ENCODE results near the gene TMOD2. TPM values are rescaled to one million over a fixed set of nuclear protein-coding genes. Genes with fewer than 3 reads are reported as not detected.

TMOD2 gene
- total RNA-seq, 1 experiment from 2014 or later, result 0.52 TPM

DNA sequence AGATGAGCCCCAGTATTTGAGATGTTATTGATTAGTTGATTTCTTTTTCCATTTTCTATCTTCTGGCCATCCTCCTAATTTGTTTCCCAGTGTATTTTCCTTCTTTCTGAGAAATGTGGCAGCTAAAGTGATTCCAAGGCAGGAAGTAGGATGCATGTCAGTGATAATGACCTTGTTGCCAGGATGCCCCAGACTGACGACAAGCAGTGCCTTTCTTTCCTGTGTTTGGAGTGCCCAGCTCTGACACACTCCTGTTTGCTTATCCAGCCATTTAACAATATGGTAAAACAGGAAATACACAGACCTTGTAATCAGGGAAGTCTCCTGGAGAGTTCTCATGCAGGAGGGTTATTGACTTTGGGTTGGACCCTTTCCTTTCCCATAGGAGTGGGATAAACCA lies 20.4 kb downstream of the TMOD2 start:
- Mint-ChIP-seq H3K9me3 (ENCODE audit: unreplicated experiment) (no peaks in the 10 kb centered on the region), H3K36me3 (ENCODE audit: insufficient read depth, unreplicated experiment) (no peaks in the 10 kb centered on the region), H3K4me3 (ENCODE audit: unreplicated experiment) (no peak overlapping the region), H3K4me1 (ENCODE audit: low read depth, unreplicated experiment) (no peaks in the 10 kb centered on the region), H3K27me3 (ENCODE audit: insufficient read depth, unreplicated experiment) (peaks cover 16% of the 10 kb centered on the region), H3K27ac (ENCODE audit: unreplicated experiment) (no peak overlapping the region)
- intact Hi-C loops (cut with micrococcal nuclease; ENCODE audit: unreplicated experiment), result no loop called here
- no peak for TF ChIP-seq CTCF (IDR thresholded peaks at IDR 0.05; ENCODE audit: insufficient read depth in 1 of 2, low read depth in 1 of 2, low read length in 1 of 2, severe bottlenecking in 1 of 2, unreplicated experiment in 1 of 2)
- H3K27me3 ChIP-seq (replicated peaks; ENCODE audit: control insufficient read depth, insufficient read depth, low read length), result no peaks in the 10 kb centered on the region; the same call in 1 of the 2 replicates
- no peaks in the 10 kb centered on the region for H3K36me3 ChIP-seq (ENCODE audit: control insufficient read depth, insufficient read depth, low read length)
- BruUV-seq (replicated peaks), result no TSS peak
- no peak overlapping the region for H3K4me3 ChIP-seq (ENCODE audit: low read depth, low read length)
- H3K4me1 ChIP-seq, result no peaks in the 10 kb centered on the region
- H3K9me3 ChIP-seq, result no peaks in the 10 kb centered on the region
- ChIA-PET CTCF (no interaction called here), POLR2A (no interaction called here)
- no peak for DNase-seq

- no peaks in the 10 kb centered on the region; the same call in 1 of the 2 replicates for H3K27me3 ChIP-seq (replicated peaks; ENCODE audit: control insufficient read depth, insufficient read depth, low read length)
- no peaks in the 10 kb centered on the region for H3K9me3 ChIP-seq
- H3K27me3 Mint-ChIP-seq (ENCODE audit: insufficient read depth, unreplicated experiment), result peaks cover 11% of the 10 kb centered on the region
- no peak for DNase-seq
- no peaks in the 10 kb centered on the region for H3K4me1 Mint-ChIP-seq (ENCODE audit: low read depth, unreplicated experiment)
- BruUV-seq (replicated peaks), result no TSS peak
- intact Hi-C loops (cut with micrococcal nuclease; ENCODE audit: unreplicated experiment), result no loop called here
- no peaks in the 10 kb centered on the region for H3K36me3 ChIP-seq (ENCODE audit: control insufficient read depth, insufficient read depth, low read length)
- no peak overlapping the region for H3K4me3 Mint-ChIP-seq (ENCODE audit: unreplicated experiment)
- H3K9me3 Mint-ChIP-seq (ENCODE audit: unreplicated experiment), result no peaks in the 10 kb centered on the region
- no peaks in the 10 kb centered on the region for H3K36me3 Mint-ChIP-seq (ENCODE audit: insufficient read depth, unreplicated experiment)
- H3K27ac Mint-ChIP-seq (ENCODE audit: unreplicated experiment), result no peak overlapping the region
- H3K4me3 ChIP-seq (ENCODE audit: low read depth, low read length), result no peak overlapping the region
- POLR2A ChIA-PET, result no interaction called here
- H3K4me1 ChIP-seq, result no peaks in the 10 kb centered on the region
- CTCF ChIA-PET, result interaction anchor here (3.9 kb wide), 1 partner anchor 124 kb away, joined by 111 read pairs; no protein-coding TSS in a partner anchor
- no peak for TF ChIP-seq CTCF (IDR thresholded peaks at IDR 0.05; ENCODE audit: insufficient read depth in 1 of 2, low read depth in 1 of 2, low read length in 1 of 2, severe bottlenecking in 1 of 2, unreplicated experiment in 1 of 2)
Observed at GRCh38 chr15:51774916-51775315, 23.5 kb downstream of the TMOD2 start.

DNA sequence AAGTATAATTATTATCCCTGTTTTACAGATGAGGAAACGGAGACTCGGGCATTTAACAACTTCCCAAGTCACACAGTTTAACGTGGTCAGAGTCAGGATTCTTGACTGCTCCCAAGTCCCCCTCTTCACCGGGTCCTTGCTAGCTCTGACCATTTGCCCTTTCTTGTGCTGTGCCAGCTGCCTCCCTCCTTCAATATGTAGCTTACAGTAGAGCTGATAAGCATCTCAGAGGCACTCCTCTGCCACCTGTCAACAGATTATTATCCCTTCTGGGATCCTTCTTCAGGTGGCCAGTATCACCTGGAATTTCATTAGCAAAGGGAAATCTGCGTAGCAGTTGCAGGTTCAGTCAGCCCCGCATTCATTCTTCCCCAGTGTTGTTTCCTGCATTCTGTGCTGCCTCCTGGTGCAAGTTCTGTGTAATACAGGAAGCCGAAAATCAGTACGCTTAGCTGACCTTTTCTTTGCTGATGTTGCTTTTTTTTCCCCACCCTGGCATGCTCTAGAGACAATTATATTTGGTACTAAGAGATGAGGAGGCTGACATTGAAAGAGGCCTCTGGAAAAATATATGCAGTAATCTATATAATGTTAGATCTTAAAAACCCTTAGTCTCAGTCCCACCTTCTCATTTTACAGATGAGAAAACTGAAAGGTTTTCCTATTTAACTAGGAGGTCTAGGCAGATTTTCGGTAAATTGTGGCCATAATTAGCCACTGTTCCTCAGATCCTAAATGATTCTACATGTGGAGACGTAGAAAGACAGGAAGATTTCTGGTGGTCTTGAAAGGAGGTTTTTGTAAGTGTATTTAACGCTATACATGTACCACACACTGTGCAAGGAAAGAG lies 24.8 kb downstream of the TMOD2 start:
- H3K36me3 Mint-ChIP-seq (ENCODE audit: insufficient read depth, unreplicated experiment), result no peaks in the 10 kb centered on the region
- H3K4me1 Mint-ChIP-seq (ENCODE audit: low read depth, unreplicated experiment), result no peaks in the 10 kb centered on the region
- Histone ChIP-seq H3K4me1 (no peaks in the 10 kb centered on the region), H3K27me3 (replicated peaks; ENCODE audit: control insufficient read depth, insufficient read depth, low read length) (no peaks in the 10 kb centered on the region), H3K36me3 (ENCODE audit: control insufficient read depth, insufficient read depth, low read length) (no peaks in the 10 kb centered on the region), H3K4me3 (ENCODE audit: low read depth, low read length) (no peak overlapping the region), H3K9me3 (no peaks in the 10 kb centered on the region)
- ChIA-PET POLR2A (interaction anchor here (0.6 to 0.7 kb wide), 2 partner anchors 126 to 131 kb away, joined by 3 read pairs; no protein-coding TSS in a partner anchor), CTCF (interaction anchor here (0.6 to 3.9 kb wide), 18 partner anchors 8 to 293 kb away, joined by 3 to 111 read pairs (median 4); partner anchors contain the start of genes DMXL2 and LYSMD2)
- BruUV-seq (replicated peaks), result no TSS peak
- TF ChIP-seq CTCF (IDR thresholded peaks at IDR 0.05; ENCODE audit: insufficient read depth in 1 of 2, low read depth in 1 of 2, low read length in 1 of 2, severe bottlenecking in 1 of 2, unreplicated experiment in 1 of 2), result peak; percentile 71 to 80
- H3K4me3 Mint-ChIP-seq (ENCODE audit: unreplicated experiment), result no peak overlapping the region
- H3K27me3 Mint-ChIP-seq (ENCODE audit: insufficient read depth, unreplicated experiment), result peaks cover 4% of the 10 kb centered on the region
- peak; percentile 47 to 67 for DNase-seq
- H3K27ac Mint-ChIP-seq (ENCODE audit: unreplicated experiment), result no peak overlapping the region
- H3K9me3 Mint-ChIP-seq (ENCODE audit: unreplicated experiment), result no peaks in the 10 kb centered on the region
- intact Hi-C loops (cut with micrococcal nuclease; ENCODE audit: unreplicated experiment), result loop anchor here (1.0 kb wide), 1 partner anchor 126 kb away; no protein-coding TSS in a partner anchor
